Esophagus (tissue), 2 donors: ENCODE measurements around the gene TOMM40. TPM values are rescaled to one million over a fixed set of nuclear protein-coding genes. Genes with fewer than 3 reads are reported as not detected.
A peak's percentile ranks its signal among the peaks of the same experiment; 100 is the strongest.
"Not testable (repeated sequence)": the region's sequence is repeated elsewhere in the genome, so short reads cannot be mapped to it uniquely, and the experiment has no call there.

Experiments used
- H3K27ac ChIP-seq, 2 donors: one replicate each; pipeline ENCODE4 v1.5.1; 2013; ENCODE audit warnings: low read depth in 2 of 2, mild to moderate bottlenecking in 2 of 2, inconsistent platforms in 1 of 2, low read length in 1 of 2, moderate library complexity in 1 of 2
- H3K27me3 ChIP-seq, 2 donors: one replicate each; pipeline ENCODE4 v1.6.1; 2013; ENCODE audit warnings: low read length in 2 of 2, control low read depth in 1 of 2, mild to moderate bottlenecking in 1 of 2; ENCODE audit not compliant: insufficient read depth in 2 of 2, control insufficient read depth in 1 of 2
- H3K36me3 ChIP-seq, 2 donors: one replicate each; pipeline ENCODE4 v1.6.1; 2013; ENCODE audit warnings: low read length in 1 of 2; ENCODE audit not compliant: control insufficient read depth in 2 of 2, insufficient read depth in 2 of 2
- H3K4me1 ChIP-seq, 2 donors: one replicate each; pipeline ENCODE4 v1.6.1; 2013; ENCODE audit warnings: low read length in 1 of 2; ENCODE audit not compliant: control insufficient read depth in 2 of 2, insufficient read depth in 2 of 2
- H3K4me3 ChIP-seq, 2 donors: one replicate each; pipeline ENCODE4 v1.5.1; 2013; ENCODE audit warnings: low read length in 2 of 2, mild to moderate bottlenecking in 2 of 2, low read depth in 1 of 2, moderate library complexity in 1 of 2
- H3K9me3 ChIP-seq, 2 donors: one replicate each; pipeline ENCODE4 v1.6.1; 2013; ENCODE audit warnings: mild to moderate bottlenecking in 2 of 2, low read depth in 1 of 2, low read length in 1 of 2, moderate library complexity in 1 of 2; ENCODE audit not compliant: control insufficient read depth in 2 of 2, insufficient read depth in 1 of 2
- WGBS, 2 donors: extraction: QIAGEN DNeasy Blood & Tissue Kit; methylation state at CpG; one replicate each; pipeline ENCODE4 v1.1.7; 2013; 5-methylcytosine and 5-hydroxymethylcytosine counted together
- polyA plus RNA-seq, 2 donors: library from polyadenylated mRNA; stranded (reverse); fragments of 200-250 nt; gene quantifications; one replicate each; pipeline ENCODE4 v1.2.3, GENCODE V29; 2013
- donor health status: healthy with polysubstance abuse.
- donor health status: Bipolar disorder and iron deficiency.

TOMM40 gene
- polyA plus RNA-seq, 2 donors: 46.0 to 60.8 TPM

DNA sequence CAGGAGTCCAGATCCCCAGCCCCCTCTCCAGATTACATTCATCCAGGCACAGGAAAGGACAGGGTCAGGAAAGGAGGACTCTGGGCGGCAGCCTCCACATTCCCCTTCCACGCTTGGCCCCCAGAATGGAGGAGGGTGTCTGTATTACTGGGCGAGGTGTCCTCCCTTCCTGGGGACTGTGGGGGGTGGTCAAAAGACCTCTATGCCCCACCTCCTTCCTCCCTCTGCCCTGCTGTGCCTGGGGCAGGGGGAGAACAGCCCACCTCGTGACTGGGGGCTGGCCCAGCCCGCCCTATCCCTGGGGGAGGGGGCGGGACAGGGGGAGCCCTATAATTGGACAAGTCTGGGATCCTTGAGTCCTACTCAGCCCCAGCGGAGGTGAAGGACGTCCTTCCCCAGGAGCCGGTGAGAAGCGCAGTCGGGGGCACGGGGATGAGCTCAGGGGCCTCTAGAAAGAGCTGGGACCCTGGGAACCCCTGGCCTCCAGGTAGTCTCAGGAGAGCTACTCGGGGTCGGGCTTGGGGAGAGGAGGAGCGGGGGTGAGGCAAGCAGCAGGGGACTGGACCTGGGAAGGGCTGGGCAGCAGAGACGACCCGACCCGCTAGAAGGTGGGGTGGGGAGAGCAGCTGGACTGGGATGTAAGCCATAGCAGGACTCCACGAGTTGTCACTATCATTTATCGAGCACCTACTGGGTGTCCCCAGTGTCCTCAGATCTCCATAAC is 14.5 kb downstream of the TOMM40 start, which contains the start of gene APOE:
APOE (plus strand) TSS at position 360 of the 724 bp plus-strand sequence. CDS start 829 bp downstream, outside the sequence.
- H3K27ac ChIP-seq: no peak within 1 kb of the TSS
- 1 to 5% methylated on average over 20 of the region's 20 CpGs for WGBS, 2 donors
- H3K4me1 ChIP-seq: peaks cover 0 to 11% of the 10 kb centered on the region in 2 donors
- H3K36me3 ChIP-seq: peaks cover 6 to 15% of the 10 kb centered on the region in 2 donors
- H3K27me3 ChIP-seq: peaks cover 0 to 3% of the 10 kb centered on the region in 2 donors
- H3K4me3 ChIP-seq: peak within 1 kb of the TSS in 1 of 2 donors; percentile 4
- H3K9me3 ChIP-seq: no peaks in the 10 kb centered on the region

DNA sequence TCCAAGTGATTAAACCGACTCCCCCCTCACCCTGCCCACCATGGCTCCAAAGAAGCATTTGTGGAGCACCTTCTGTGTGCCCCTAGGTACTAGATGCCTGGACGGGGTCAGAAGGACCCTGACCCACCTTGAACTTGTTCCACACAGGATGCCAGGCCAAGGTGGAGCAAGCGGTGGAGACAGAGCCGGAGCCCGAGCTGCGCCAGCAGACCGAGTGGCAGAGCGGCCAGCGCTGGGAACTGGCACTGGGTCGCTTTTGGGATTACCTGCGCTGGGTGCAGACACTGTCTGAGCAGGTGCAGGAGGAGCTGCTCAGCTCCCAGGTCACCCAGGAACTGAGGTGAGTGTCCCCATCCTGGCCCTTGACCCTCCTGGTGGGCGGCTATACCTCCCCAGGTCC is 16.6 kb downstream of the TOMM40 start:
- H3K27ac ChIP-seq: no peak overlapping the region
- H3K4me1 ChIP-seq: peaks cover 0 to 12% of the 10 kb centered on the region in 2 donors
- peaks cover 0 to 3% of the 10 kb centered on the region in 2 donors for H3K27me3 ChIP-seq
- H3K4me3 ChIP-seq: no peak overlapping the region
- WGBS, 2 donors: 92 to 93% methylated on average over 12 of the region's 12 CpGs
- H3K9me3 ChIP-seq: no peaks in the 10 kb centered on the region
- H3K36me3 ChIP-seq: peaks cover 0 to 4% of the 10 kb centered on the region in 2 donors

DNA sequence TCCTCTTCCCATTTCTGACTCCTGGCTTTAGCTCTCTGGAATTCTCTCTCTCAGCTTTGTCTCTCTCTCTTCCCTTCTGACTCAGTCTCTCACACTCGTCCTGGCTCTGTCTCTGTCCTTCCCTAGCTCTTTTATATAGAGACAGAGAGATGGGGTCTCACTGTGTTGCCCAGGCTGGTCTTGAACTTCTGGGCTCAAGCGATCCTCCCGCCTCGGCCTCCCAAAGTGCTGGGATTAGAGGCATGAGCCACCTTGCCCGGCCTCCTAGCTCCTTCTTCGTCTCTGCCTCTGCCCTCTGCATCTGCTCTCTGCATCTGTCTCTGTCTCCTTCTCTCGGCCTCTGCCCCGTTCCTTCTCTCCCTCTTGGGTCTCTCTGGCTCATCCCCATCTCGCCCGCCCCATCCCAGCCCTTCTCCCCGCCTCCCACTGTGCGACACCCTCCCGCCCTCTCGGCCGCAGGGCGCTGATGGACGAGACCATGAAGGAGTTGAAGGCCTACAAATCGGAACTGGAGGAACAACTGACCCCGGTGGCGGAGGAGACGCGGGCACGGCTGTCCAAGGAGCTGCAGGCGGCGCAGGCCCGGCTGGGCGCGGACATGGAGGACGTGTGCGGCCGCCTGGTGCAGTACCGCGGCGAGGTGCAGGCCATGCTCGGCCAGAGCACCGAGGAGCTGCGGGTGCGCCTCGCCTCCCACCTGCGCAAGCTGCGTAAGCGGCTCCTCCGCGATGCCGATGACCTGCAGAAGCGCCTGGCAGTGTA is 17.2 kb downstream of the TOMM40 start:
- peaks cover 0 to 3% of the 10 kb centered on the region in 2 donors for H3K27me3 ChIP-seq
- H3K4me1 ChIP-seq: peaks cover 0 to 12% of the 10 kb centered on the region in 2 donors
- no peak overlapping the region for H3K27ac ChIP-seq
- no peak overlapping the region for H3K4me3 ChIP-seq
- no peaks in the 10 kb centered on the region for H3K9me3 ChIP-seq
- 93 to 95% methylated on average over 46 of the region's 46 CpGs for WGBS, 2 donors
- no peaks in the 10 kb centered on the region for H3K36me3 ChIP-seq

DNA sequence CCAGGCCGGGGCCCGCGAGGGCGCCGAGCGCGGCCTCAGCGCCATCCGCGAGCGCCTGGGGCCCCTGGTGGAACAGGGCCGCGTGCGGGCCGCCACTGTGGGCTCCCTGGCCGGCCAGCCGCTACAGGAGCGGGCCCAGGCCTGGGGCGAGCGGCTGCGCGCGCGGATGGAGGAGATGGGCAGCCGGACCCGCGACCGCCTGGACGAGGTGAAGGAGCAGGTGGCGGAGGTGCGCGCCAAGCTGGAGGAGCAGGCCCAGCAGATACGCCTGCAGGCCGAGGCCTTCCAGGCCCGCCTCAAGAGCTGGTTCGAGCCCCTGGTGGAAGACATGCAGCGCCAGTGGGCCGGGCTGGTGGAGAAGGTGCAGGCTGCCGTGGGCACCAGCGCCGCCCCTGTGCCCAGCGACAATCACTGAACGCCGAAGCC is 17.8 kb downstream of the TOMM40 start:
- Histone ChIP-seq H3K27me3 (peaks cover 0 to 3% of the 10 kb centered on the region in 2 donors), H3K4me3 (no peak overlapping the region), H3K27ac (no peak overlapping the region), H3K36me3 (no peaks in the 10 kb centered on the region), H3K9me3 (no peaks in the 10 kb centered on the region), H3K4me1 (peaks cover 0 to 12% of the 10 kb centered on the region in 2 donors)
- WGBS, 2 donors: 96 to 97% methylated on average over 42 to 44 of the region's 44 CpGs

DNA sequence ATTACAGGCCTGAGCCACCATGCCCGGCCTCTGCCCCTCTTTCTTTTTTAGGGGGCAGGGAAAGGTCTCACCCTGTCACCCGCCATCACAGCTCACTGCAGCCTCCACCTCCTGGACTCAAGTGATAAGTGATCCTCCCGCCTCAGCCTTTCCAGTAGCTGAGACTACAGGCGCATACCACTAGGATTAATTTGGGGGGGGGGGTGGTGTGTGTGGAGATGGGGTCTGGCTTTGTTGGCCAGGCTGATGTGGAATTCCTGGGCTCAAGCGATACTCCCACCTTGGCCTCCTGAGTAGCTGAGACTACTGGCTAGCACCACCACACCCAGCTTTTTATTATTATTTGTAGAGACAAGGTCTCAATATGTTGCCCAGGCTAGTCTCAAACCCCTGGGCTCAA is 18.7 kb downstream of the TOMM40 start:
- 91% methylated on average over 5 of the region's 5 CpGs for WGBS, 2 donors
- Histone ChIP-seq H3K4me3 (no peak overlapping the region), H3K27me3 (peaks cover 0 to under 1% of the 10 kb centered on the region in 2 donors), H3K4me1 (peaks cover 0 to 16% of the 10 kb centered on the region in 2 donors), H3K9me3 (no peaks in the 10 kb centered on the region), H3K36me3 (no peaks in the 10 kb centered on the region), H3K27ac (no peak overlapping the region)

DNA sequence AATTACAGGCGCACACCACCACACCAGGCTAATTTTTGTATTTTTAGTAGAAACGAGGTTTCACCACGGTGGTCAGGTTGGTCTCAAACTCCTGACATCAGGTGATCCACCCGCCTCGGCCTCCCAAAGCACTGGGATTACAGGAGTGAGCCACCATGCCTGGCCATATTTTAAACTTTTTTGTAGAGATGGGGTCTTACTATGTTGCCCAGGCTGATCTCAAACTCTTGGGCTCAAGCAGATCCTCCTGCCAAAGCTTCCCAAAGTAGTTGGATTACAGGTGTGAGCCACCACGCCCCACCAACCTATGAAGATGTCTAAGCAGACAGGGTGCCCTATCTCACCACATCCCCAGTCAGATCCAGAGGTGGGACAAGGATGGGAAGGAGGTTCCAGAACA is 20.8 kb downstream of the TOMM40 start:
- not testable (repeated sequence) for H3K27ac ChIP-seq, H3K4me3 ChIP-seq, H3K27me3 ChIP-seq, H3K4me1 ChIP-seq, H3K9me3 ChIP-seq, H3K36me3 ChIP-seq
- WGBS, 2 donors: 92 to 93% methylated on average over 6 of the region's 6 CpGs

DNA sequence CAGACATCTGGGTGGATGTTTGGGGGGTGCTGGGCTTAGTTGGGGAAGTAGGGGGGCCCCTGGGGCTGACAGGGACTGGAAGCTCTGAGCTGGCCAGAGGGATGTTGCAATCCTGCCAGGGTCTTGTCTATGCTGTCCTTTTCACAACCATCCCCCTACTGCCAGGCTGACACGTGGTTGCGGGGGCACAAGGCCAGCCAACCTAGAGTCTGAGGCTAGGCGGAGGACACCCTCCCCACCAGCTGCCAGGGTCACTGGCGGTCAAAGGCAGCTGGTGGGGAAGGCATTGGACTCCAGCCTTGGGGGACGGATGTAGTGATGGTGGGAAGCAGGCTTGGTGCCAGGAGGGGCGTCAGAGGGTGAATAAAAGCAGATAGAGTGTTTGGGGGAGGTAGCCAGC is 21.8 kb downstream of the TOMM40 start:
- peaks cover 0 to 5% of the 10 kb centered on the region in 2 donors for H3K4me1 ChIP-seq
- no peaks in the 10 kb centered on the region for H3K9me3 ChIP-seq
- 50 to 52% methylated on average over 6 of the region's 6 CpGs for WGBS, 2 donors
- H3K36me3 ChIP-seq: no peaks in the 10 kb centered on the region
- H3K4me3 ChIP-seq: no peak overlapping the region
- H3K27ac ChIP-seq: no peak overlapping the region
- H3K27me3 ChIP-seq: no peaks in the 10 kb centered on the region

DNA sequence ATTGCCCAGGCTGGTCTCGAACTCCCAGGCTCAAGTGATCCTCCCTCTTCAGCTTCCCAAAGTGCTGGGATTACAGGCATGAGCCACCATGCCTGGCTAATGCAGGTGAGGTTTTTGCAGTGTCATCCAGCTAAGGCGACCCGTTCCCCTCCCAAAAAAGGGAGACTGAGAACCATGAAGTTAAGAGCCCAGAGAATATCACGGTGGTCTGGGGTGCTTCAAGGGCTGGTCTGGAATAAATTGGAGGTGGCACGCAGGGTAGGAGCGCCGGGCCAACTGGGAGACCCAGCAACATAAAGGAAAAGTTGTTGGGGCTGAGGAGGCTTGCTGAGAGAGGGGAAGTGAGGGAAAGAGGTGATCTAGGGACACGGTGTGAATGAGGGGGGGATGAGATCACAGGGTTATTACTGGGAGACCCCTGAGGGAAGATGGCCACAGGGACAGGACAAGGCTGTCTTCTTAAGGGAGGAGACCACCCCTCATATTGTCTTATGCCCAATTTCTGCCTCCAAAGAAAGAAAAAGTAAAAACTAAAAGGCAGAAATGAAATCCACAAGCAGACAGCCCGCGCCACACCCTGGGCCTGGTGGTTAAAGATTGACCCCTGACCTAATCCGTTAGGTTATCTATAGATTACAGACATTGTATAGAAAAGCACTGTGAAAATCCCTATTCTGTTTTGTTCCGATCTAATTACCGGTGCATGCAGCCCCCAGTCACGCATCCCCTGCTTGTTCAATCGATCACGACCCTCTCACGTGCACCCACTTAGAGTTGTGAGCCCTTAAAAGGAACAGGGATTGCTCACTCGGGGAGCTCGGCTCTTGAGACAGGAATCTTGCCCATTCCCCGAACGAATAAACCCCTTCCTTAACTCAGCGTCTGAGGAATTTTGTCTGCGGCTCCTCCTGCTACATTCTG is 22.7 kb downstream of the TOMM40 start:
- not testable (repeated sequence) for H3K9me3 ChIP-seq, H3K4me3 ChIP-seq, H3K4me1 ChIP-seq, H3K27me3 ChIP-seq, H3K36me3 ChIP-seq, H3K27ac ChIP-seq
- WGBS, 2 donors: 59 to 63% methylated on average over 22 to 23 of the region's 23 CpGs
